NCI-H2227 (cell line): ENCODE results near the gene OGFOD3.

Source experiments
- DNase-seq: peaks from one replicate; lab custom pipeline; 2025; ENCODE audit not compliant: unreplicated experiment; lab: John Stamatoyannopoulos, UW

OGFOD3 gene

GRCh38 chr17:82446649-82447048, 28.3 kb upstream of the OGFOD3 start:
- DNase-seq: no peak

- DNase-seq: no peak
Measured at GRCh38 chr17:82446124-82446523, 27.7 kb upstream of the OGFOD3 start.

GRCh38 chr17:82445542-82445941, 27.2 kb upstream of the OGFOD3 start:
- no peak for DNase-seq

GRCh38 chr17:82444941-82445521, 26.6 kb upstream of the OGFOD3 start:
- DNase-seq: no peak

GRCh38 chr17:82444284-82444893, 26.0 kb upstream of the OGFOD3 start:
- DNase-seq: no peak

- DNase-seq: no peak
Measured at GRCh38 chr17:82443465-82444283, 25.3 kb upstream of the OGFOD3 start.

GRCh38 chr17:82442643-82443464, 24.5 kb upstream of the OGFOD3 start:
- DNase-seq: no peak

GRCh38 chr17:82441691-82442487, 23.5 kb upstream of the OGFOD3 start:
- DNase-seq: no peak

- peak; percentile 41 for DNase-seq
Measured at GRCh38 chr17:82440991-82441627, 22.7 kb upstream of the OGFOD3 start.

GRCh38 chr17:82440469-82440981, 22.1 kb upstream of the OGFOD3 start:
- DNase-seq: no peak

GRCh38 chr17:82439829-82440365, 21.5 kb upstream of the OGFOD3 start:
- DNase-seq: no peak

- DNase-seq: no peak
Measured at GRCh38 chr17:82439194-82439828, 20.9 kb upstream of the OGFOD3 start.

- no peak for DNase-seq
Measured at GRCh38 chr17:82438401-82439193, 20.2 kb upstream of the OGFOD3 start.

- no peak for DNase-seq
Measured at GRCh38 chr17:82437325-82437668, 18.9 kb upstream of the OGFOD3 start.

GRCh38 chr17:82436601-82437324, 18.4 kb upstream of the OGFOD3 start:
- DNase-seq: no peak

GRCh38 chr17:82435601-82436583, 17.5 kb upstream of the OGFOD3 start:
- DNase-seq: no peak

- DNase-seq: no peak
Measured at GRCh38 chr17:82435103-82435502, 16.7 kb upstream of the OGFOD3 start.
